GM18951 (cell line): Measurements from ENCODE around the gene HOXC11.

Experiments
- POLR2A ChIP-seq: IDR thresholded peaks from 4 replicates; pipeline ENCODE4 v1.6.1; 2011; ENCODE audit warnings: mild to moderate bottlenecking; ENCODE audit not compliant: insufficient read length, insufficient read depth; ENCODE audit errors: extremely low read depth
- in situ Hi-C: fragments of 300-500 bp; cut with MboI; formaldehyde crosslinking; loops from one replicate; pipeline ENCODE4 v1.12.0; 2022; ENCODE audit warnings: low sequenced_read_pairs, mixed read lengths, inconsistent platforms; ENCODE audit not compliant: unreplicated experiment

Gene HOXC11

DNA sequence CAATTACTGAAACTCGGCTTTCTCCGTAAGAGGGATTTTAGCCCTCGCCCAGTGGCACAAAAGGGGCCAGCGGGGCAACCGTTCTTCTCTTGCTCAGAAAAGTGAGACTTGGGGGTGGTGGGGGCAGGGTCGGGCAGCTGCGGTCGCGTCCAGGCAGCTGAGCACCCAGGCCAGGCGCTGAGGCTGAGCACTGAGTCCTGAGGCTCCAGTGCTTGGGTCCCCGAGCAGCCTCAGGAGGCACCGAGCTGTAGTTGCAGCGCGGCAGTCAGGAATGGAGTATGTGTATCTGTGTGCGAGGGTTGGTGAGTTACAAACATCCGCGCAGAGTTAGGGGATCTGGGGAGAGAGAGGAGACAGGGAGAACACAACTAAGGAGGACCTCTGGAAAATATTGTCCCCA lies 51.2 kb downstream of the HOXC11 start:
- in situ Hi-C loops, result loop anchor here (25.0 kb wide), 1 partner anchor 338 kb away; the partner anchor contains the start of gene GPR84
- TF ChIP-seq POLR2A, result no peak

DNA sequence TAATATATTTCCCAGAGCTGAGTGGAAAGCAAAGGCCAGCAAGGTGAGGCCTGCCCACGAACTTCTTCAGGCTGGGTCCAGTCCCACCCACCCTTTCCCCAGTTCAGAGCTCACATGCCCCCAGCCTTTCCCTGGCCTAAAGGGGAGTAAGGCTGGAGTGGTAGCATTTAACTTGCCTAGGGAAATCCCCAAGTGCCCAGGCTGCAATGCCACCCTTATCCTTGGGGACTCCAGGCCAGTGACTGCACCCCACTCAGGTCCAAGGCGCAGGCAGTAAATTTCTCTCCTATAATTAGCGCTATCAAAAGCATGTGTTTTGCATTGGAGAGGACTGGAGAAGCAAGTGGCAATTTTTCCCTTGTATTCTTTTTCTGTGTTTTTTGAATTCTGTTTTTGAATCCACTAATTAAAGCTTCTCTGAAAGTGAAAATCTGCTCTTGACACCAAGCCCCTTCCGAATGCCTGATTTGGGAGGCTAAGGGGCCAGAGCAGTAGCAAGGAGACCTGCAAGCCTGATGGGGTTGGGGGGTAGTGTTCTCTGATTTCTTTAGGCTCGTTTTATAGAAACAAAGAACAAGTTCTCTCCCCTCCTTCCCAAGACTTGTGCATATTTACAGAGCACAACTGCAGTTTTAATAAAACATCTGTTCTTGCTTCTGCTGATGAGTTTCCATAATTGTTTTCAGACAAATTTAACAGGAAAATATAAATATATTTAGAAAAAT lies 51.8 kb downstream of the HOXC11 start:
- TF ChIP-seq POLR2A, result no peak
- in situ Hi-C loops, result loop anchor here (25.0 kb wide), 1 partner anchor 338 kb away; the partner anchor contains the start of gene GPR84

DNA sequence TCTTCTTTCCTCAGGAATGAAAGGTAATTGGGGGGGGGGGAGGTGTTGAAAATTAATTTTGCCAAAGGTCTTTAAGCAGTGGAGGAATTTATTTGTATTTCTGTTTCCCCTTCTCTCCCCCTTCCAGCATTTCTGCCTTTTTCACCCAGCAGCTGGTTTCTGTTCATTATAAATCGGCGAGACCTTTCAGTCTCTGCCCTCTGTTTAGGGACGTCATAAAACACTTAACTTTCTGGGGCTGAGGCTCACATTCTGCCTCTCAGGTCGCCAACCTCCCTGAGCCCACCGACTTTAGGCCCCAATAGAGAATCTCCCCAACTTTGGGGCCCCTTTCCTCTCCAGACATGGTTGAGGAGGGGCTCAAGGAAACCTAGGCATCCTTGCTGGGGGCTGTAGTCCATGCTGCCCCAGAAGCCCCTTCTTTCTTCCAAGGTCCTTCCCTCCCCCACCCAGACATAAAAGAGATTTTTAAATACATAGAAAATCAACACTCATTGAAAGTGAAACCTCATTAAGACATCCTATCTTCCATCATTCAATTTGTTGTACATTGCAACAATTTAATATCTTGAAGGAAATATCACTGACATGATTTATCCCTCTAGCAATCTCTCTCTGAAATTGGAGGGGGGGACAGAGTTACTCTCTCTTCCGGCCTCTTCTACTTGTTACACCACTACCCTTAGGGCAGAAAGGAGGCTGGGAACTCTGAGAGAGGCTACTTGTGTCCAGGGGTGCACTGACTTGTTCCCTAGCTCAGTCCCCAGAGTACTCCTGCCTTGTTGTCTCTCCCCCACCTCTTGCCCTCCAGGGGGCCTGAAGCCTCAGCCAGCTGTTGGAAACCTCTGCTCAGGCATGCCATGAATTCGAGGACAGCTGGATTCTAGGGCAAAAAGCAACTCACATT lies 52.8 kb downstream of the HOXC11 start:
- in situ Hi-C loops, result no loop called here
- no peak for TF ChIP-seq POLR2A

DNA sequence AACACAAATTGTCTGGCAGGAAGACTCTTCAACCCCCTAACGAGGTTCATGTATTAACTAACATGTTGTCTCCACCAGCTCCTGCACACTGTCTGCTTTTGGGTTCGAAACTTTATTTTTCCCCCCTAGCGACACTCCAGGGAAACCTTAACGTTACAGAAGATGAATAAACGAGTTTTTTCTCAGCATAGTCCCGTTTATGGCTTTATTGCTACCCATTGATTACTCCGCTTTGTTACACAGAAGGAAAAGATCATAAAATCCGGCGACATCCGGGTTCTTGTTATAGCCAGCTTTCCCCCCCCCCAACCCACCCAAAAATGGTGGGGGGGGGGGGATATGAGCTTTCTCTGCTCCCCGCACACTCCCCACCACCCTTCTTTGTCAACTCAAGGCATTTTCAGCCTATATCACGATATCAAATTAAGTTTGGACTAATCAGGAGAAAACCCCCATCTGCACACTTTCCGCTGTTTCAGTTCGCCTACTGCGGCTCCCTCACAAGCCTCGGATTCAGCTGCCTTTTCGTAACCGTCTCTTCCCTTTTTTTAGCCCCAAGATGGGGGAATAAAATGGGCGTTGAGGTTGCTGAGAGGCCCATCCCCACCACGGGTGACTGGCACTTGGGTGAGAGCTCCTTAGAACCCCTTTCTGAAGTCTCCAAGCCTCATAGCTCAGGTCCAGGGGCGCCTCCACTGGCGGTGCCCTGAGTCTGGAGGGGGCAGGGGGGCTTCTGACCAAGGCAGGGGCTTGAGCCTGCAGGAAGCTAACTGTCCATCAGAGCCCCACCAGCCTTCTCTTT lies 53.9 kb downstream of the HOXC11 start:
- in situ Hi-C loops, result no loop called here
- TF ChIP-seq POLR2A, result no peak
